Activated CD4-positive, alpha-beta memory T cell treated with anti-CD3 and anti-CD28 coated beads for 36 hours (primary cell): ENCODE data around the gene BTF3. TPM values are rescaled to one million over a fixed set of nuclear protein-coding genes. Genes with fewer than 3 reads are reported as not detected.
A peak's percentile ranks its signal among the peaks of the same experiment; 100 is the strongest.
"Not testable (repeated sequence)": the region's sequence is repeated elsewhere in the genome, so short reads cannot be mapped to it uniquely, and the experiment has no call there.

Source experiments
- CTCF ChIA-PET: fragments of 350-600 bp; sonication (Branson Sonifier 250); formaldehyde crosslinking; loops from one replicate; lab custom pipeline; 2021; ENCODE audit warnings: antibody characterized with exemption, inconsistent platforms; lab: Charles Lee
- POLR2A ChIA-PET: fragments of 350-600 bp; sonication (Branson Sonifier 250); formaldehyde crosslinking; loops from one replicate; lab custom pipeline; 2021; ENCODE audit warnings: antibody characterized with exemption; lab: Charles Lee
- DNase-seq: peaks from one replicate; pipeline ENCODE4 v3.0.0-alpha.2; 2020
- H3K27ac Mint-ChIP-seq: one replicate; pipeline ENCODE4 v1.8.0; 2021; ENCODE audit warnings: mixed read lengths
- H3K27me3 Mint-ChIP-seq: one replicate; pipeline ENCODE4 v1.8.0; 2021; ENCODE audit warnings: mixed read lengths
- H3K36me3 Mint-ChIP-seq: one replicate; pipeline ENCODE4 v1.8.0; 2021; ENCODE audit warnings: mixed read lengths
- H3K4me1 Mint-ChIP-seq: one replicate; pipeline ENCODE4 v1.8.0; 2021; ENCODE audit warnings: low read depth, mixed read lengths
- H3K4me3 Mint-ChIP-seq: one replicate; pipeline ENCODE4 v1.8.0; 2021; ENCODE audit warnings: mild to moderate bottlenecking, mixed read lengths
- H3K9me3 Mint-ChIP-seq: one replicate; pipeline ENCODE4 v1.8.0; 2021; ENCODE audit warnings: mixed read lengths
- intact Hi-C: fragments of 100-400 bp; cut with micrococcal nuclease; formaldehyde crosslinking; loops from one replicate; pipeline ENCODE4 v1.15.1; 2023
- total RNA-seq, 2 experiments: library from RNA; stranded (reverse); gene quantifications; one replicate each; pipeline ENCODE4 v1.2.3, GENCODE V29; 2021

BTF3 gene
- 100 to 1,000 TPM; 936 to 944 TPM for total RNA-seq

DNA sequence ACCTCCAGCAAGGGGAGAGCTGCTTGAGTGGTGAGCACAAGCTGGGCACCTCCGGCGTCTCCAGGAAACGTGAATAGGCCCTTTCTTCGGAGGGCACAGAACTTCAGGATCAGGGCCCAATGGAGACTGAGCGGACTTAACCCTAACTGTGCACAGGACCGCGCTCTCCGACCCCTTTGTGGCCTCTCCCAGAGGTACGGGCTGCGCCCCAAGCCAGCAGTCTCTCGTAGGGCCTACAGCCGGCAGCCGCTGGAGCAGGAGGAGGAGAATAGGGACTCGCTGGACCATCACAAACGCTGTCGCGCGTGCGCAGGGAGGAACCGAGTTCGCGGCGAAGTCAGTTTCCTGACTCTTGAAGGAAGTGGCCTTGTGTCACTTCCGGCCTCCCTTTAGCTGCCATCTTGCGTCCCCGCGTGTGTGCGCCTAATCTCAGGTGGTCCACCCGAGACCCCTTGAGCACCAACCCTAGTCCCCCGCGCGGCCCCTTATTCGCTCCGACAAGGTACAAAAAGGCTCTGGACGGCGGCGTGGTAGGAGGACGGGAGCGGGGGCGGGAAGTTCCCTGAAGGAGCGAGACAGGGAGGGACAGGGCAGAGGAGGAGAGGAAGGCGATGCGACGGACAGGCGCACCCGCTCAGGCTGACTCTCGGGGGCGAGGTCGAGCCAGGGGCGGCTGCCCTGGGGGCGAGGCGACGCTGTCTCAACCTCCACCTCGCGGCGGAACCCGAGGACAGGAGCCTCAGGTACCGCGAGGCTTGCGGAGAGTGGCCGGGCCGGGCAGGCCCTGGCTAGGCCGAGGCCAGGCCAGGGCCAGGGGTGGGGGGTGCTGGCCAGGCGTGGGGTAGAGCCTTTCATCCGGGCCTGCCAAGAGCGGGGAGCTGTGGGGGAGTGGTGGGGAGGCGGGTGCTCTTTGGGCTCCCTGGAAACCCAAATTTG is at the start of gene BTF3:
Gene BTF3 (plus strand): TSS at position 386 of the 936 bp plus-strand sequence. CDS start 226 bp downstream, at position 612.
- H3K27ac Mint-ChIP-seq, result peak within 1 kb of the TSS; percentile 97
- ChIA-PET CTCF (no interaction called here), POLR2A (interaction anchor here (0.6 to 3.4 kb wide), 6 partner anchors 8 to 316 kb away, joined by 3 to 14 read pairs (median 4); partner anchors contain the start of genes ANKRA2 and UTP15)
- intact Hi-C loops, result loop anchor here (1.0 to 5.0 kb wide), 5 partner anchors 38 to 1911 kb away; partner anchors contain the start of genes ANKRA2, MCCC2 and UTP15
- H3K27me3 Mint-ChIP-seq, result peaks cover 2% of the 10 kb centered on the region
- peaks cover 35% of the 10 kb centered on the region for H3K36me3 Mint-ChIP-seq
- DNase-seq, result peak; percentile 95
- no peaks in the 10 kb centered on the region for H3K9me3 Mint-ChIP-seq
- peaks cover 37% of the 10 kb centered on the region for H3K4me1 Mint-ChIP-seq
- peak within 1 kb of the TSS; percentile 98 for H3K4me3 Mint-ChIP-seq

DNA sequence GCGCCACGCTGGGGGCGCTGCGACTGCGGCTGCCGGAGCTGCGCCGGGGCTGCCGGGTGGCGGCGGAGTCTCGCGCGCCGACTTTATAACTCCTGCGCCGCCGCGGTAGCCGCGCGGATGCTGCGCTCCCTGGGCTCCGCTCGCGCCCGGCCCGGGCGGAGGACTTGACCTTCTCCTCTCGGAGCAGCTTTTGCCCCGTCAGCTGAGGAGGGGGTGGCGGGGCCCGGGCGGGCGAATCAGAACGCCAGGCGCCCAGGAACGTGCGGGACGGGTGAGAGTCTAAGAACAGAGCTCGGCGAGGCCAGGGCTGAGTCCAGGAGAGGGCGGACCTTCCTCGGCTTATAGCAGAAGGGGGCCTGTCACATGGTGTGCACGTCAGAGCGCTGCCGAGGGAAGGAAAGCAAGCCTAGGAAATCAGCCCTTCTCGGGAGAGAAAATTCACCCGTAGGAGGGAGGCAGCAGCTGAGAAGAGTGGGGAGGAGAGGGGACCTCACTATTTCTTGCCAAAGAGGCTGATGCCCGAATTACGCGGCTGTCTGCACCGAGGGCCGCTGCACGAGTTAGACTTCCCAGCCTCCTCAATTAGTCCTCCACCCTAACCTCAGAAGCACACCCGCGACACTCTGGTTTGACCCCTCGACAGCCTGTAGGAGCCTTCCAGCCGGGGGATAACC is 49.6 kb upstream of the BTF3 start, which contains the start of gene FOXD1:
Gene FOXD1 (minus strand): TSS at position 315 of the 674 bp plus-strand sequence. CDS start 415 bp downstream, outside the sequence.
- POLR2A ChIA-PET, result interaction anchor here (1.1 kb wide), 1 partner anchor 145 kb away, joined by 3 read pairs; no protein-coding TSS in a partner anchor
- H3K9me3 Mint-ChIP-seq, result no peaks in the 10 kb centered on the region
- H3K4me3 Mint-ChIP-seq, result peak within 1 kb of the TSS; percentile 75
- intact Hi-C loops, result loop anchor here (2.0 to 5.0 kb wide), 2 partner anchors 216 to 491 kb away; partner anchors contain the start of gene FCHO2
- peaks cover 18% of the 10 kb centered on the region for H3K36me3 Mint-ChIP-seq
- peaks cover 70% of the 10 kb centered on the region for H3K27me3 Mint-ChIP-seq
- peaks cover 22% of the 10 kb centered on the region for H3K4me1 Mint-ChIP-seq
- DNase-seq, result peak; percentile 69
- CTCF ChIA-PET, result interaction anchor here (1.1 to 2.6 kb wide), 5 partner anchors 27 to 233 kb away, joined by 3 to 11 read pairs (median 4); no protein-coding TSS in a partner anchor
- peak within 1 kb of the TSS; percentile 51 for H3K27ac Mint-ChIP-seq

DNA sequence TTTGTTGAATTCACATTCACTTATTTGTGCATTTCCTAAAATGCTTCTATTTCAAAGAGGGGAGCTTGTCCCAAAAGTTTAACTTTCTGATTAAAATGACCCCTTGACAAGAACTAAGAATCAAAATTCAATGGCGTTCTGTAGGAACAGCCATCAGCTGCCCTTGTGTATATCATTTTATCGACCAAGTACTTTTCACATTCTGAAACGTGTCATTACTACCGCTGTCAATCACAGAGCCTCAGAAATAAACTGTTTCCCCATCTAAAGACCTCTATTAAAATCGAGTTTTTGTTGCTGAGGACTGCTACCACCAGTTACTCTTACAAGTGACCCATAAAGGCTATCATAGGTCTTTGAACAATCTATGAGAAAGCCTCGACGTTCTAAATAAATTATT is 48.1 kb upstream of the BTF3 start:
- Mint-ChIP-seq H3K27ac (peak overlapping the region; percentile 51), H3K9me3 (no peaks in the 10 kb centered on the region), H3K4me3 (no peak overlapping the region), H3K36me3 (peaks cover 12% of the 10 kb centered on the region), H3K27me3 (peaks cover 62% of the 10 kb centered on the region), H3K4me1 (peaks cover 20% of the 10 kb centered on the region)
- DNase-seq, result no peak
- CTCF ChIA-PET, result interaction anchor here (0.7 to 2.5 kb wide), 6 partner anchors 11 to 235 kb away, joined by 3 to 22 read pairs (median 9); no protein-coding TSS in a partner anchor
- POLR2A ChIA-PET, result no interaction called here
- intact Hi-C loops, result loop anchor here (2.0 kb wide), 4 partner anchors 13 to 367 kb away; no protein-coding TSS in a partner anchor

DNA sequence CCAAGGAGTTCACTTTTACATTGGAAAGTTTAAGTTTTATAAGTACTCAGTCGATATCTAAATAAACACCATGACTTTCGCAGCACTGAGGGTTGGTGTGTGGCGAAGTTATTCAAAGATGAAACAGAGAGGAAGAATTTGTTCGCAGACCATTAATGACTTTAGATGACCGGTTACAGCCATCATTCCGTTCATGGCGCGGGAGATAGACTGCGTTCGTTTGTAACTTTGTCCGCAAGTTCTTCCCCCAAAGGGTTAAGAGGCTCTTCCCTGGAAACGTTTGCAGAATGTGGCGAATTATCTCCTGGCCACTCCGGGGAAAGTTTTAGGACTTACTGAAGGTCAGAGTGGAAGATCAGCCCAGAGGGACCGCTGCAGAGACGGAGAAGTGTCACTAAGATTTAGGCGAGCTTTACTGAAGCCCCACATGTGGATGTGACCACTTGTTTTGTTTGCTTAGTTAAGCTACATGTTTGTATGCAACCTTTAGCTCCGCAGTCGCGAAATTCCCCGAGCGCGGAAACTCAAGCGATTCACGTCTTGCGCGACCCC is 47.5 kb upstream of the BTF3 start:
- peaks cover 62% of the 10 kb centered on the region for H3K27me3 Mint-ChIP-seq
- H3K4me1 Mint-ChIP-seq, result peaks cover 20% of the 10 kb centered on the region
- H3K4me3 Mint-ChIP-seq, result peak overlapping the region; percentile 12
- POLR2A ChIA-PET, result interaction anchor here (0.6 kb wide), 1 partner anchor 660 kb away, joined by 3 read pairs; no protein-coding TSS in a partner anchor
- H3K9me3 Mint-ChIP-seq, result no peaks in the 10 kb centered on the region
- peaks cover 11% of the 10 kb centered on the region for H3K36me3 Mint-ChIP-seq
- CTCF ChIA-PET, result interaction anchor here (0.7 to 2.5 kb wide), 30 partner anchors 9 to 840 kb away, joined by 3 to 22 read pairs (median 4); partner anchors contain the start of gene FCHO2
- DNase-seq, result peak; percentile 10
- intact Hi-C loops, result loop anchor here (2.0 kb wide), 4 partner anchors 14 to 368 kb away; no protein-coding TSS in a partner anchor
- peak overlapping the region; percentile 51 for H3K27ac Mint-ChIP-seq

DNA sequence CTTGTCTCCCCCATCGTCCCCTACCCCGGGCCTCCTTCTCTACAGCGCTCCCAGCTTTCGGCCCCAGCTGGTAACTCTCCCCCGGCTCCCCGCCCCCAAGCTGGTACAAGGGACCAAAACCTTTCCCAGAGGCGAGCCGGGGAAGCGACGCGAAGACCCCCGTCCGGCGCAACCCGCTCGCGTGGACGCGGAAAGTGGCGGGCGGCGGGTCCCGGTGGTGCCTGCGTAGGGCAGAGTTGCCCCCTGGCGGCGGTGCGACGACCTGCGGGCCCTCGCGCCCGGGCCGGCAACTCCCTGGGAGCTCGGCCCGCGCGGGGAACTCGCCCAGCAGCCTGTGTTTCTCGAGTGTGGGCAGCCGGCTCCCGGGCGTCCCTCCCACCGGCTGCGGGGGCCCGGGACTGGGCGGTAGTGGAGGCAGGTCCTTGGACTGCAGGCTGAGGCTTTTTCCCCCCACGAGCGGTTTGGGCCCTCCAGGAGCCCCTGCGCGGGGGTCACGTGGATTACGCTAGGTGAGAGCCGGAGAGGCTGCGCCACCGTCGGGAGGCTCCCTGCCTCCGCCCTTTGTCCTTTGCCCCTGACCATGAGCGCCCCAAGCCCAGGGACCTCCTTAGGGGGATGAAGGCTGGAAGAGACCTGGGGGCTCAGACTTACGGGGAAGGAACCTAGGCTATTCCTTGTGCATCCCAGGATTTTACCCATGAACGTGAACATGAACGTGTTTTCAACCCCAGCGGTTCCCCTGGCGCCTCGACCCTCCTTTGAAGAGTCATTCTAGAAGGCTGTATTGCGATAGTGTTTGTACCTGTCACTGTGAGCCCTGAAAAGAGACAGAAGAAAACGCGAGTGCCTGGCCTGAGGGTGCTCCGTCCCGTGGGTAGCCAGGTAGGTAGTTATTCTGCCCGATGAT is 46.8 kb upstream of the BTF3 start:
- Mint-ChIP-seq H3K9me3 (peaks cover 2% of the 10 kb centered on the region), H3K27ac (no peak overlapping the region), H3K4me3 (no peak overlapping the region), H3K4me1 (peaks cover 20% of the 10 kb centered on the region), H3K36me3 (peaks cover 11% of the 10 kb centered on the region), H3K27me3 (peaks cover 62% of the 10 kb centered on the region)
- CTCF ChIA-PET, result interaction anchor here (0.6 to 2.5 kb wide), 36 partner anchors 10 to 841 kb away, joined by 3 to 22 read pairs (median 4); partner anchors contain the start of gene FCHO2
- peak; percentile 71 for DNase-seq
- intact Hi-C loops, result loop anchor here (2.0 kb wide), 4 partner anchors 15 to 369 kb away; no protein-coding TSS in a partner anchor
- POLR2A ChIA-PET, result interaction anchor here (0.6 kb wide), 1 partner anchor 659 kb away, joined by 3 read pairs; no protein-coding TSS in a partner anchor

DNA sequence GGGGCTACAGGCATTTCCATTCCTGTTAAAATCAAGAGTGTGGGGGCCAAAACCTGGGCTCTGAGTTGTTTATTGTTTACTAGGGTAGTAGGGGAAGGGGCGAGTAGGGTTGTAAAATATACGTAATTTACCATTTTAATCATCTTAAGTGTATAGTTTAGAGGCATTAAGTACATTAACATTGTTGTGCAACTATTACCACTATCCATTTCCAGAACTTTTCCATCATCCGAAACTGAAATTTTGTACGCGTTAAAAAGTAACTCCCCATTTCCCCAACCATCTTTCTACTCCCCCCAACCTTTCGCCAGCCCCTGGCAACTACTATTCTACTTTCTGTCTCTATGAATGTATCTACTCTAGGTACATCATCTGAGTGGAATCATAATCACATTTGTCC is 46.0 kb upstream of the BTF3 start:
- Mint-ChIP-seq H3K36me3 (peaks cover 11% of the 10 kb centered on the region), H3K4me1 (peaks cover 17% of the 10 kb centered on the region), H3K4me3 (no peak overlapping the region), H3K27me3 (peaks cover 64% of the 10 kb centered on the region), H3K27ac (no peak overlapping the region), H3K9me3 (peaks cover 3% of the 10 kb centered on the region)
- ChIA-PET CTCF (no interaction called here), POLR2A (no interaction called here)
- no peak for DNase-seq
- intact Hi-C loops, result no loop called here

DNA sequence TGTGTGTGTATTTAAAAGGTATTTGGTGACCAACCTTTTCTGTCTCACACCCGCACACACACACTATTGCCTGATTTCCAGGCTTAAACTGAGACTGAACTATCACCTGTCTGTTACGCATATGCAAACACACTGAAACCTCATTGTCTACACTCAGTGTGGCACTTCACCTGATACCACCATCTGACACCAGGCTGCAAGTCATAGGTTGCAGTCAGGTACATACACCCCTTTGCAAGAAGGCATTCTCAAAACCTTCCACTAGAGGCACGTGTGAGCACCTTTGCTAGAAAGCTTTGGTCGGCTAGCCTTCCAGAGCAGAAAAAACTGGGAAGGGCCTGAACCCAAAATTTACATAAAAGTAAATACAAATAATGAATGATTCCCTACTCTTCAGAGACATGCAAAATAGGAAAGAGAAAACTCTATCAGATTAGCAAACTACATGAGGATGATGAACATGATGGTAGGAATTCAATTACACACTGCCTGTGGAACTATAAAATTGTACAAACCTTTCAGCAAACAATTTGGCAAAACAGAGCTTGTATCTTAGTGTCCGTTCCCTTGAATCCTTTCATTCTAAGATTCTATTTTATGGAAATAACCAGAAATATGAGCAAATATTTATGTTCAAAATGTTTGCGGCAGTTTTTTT is 43.7 kb upstream of the BTF3 start:
- CTCF ChIA-PET, result interaction anchor here (0.6 to 2.4 kb wide), 16 partner anchors 9 to 1036 kb away, joined by 3 to 11 read pairs (median 3); no protein-coding TSS in a partner anchor
- POLR2A ChIA-PET, result no interaction called here
- peaks cover 7% of the 10 kb centered on the region for H3K4me1 Mint-ChIP-seq
- no peak overlapping the region for H3K4me3 Mint-ChIP-seq
- H3K36me3 Mint-ChIP-seq, result peaks cover 4% of the 10 kb centered on the region
- intact Hi-C loops, result no loop called here
- no peak overlapping the region for H3K27ac Mint-ChIP-seq
- H3K9me3 Mint-ChIP-seq, result peaks cover 3% of the 10 kb centered on the region
- peak; percentile 43 for DNase-seq
- H3K27me3 Mint-ChIP-seq, result peaks cover 63% of the 10 kb centered on the region

DNA sequence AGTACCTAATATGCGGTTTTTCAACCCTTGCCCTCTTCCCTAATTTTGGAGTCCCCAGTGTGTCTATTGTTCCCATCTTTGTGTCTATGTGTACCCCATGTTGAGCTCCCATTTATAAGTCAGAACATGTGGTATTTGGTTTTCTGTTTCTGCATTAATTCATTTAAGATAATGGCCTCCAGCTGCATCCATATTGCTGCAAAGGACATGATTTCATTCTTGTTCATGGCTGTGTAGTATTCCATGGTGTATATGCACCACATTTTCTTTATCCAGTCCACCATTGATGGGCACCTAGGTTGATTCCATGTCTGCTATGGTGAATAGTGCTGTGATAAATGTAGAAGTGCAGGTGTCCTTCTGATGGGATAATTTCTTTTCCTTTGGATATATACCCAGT is 41.8 kb upstream of the BTF3 start:
- POLR2A ChIA-PET, DNase-seq, CTCF ChIA-PET, H3K4me1 Mint-ChIP-seq, intact Hi-C loops, H3K27ac Mint-ChIP-seq, H3K4me3 Mint-ChIP-seq, H3K36me3 Mint-ChIP-seq, H3K9me3 Mint-ChIP-seq: not testable (repeated sequence)
- H3K27me3 Mint-ChIP-seq, result peaks cover 60% of the 10 kb centered on the region

DNA sequence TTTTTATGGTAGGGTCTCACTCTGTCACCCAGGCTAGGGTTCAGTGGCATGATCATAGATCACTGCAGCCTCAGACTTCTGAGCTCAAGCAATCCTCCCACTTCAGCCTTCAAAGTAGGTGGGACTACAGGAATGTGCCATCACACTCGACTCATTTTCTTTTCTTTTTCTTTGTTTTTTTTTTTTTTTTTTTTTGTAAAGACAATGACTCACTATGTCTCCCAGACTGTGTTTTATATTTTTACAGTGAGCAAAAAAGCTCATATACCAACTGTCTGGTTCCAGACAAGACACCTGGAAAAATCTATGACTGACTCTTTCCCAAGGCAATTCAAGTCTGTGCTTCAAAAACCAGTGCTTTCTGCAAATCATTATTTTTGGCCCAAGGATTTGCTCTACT is 38.9 kb upstream of the BTF3 start:
- ChIA-PET POLR2A (no interaction called here), CTCF (interaction anchor here (0.6 kb wide), 1 partner anchor 243 kb away, joined by 3 read pairs; no protein-coding TSS in a partner anchor)
- Mint-ChIP-seq H3K9me3 (peaks cover 3% of the 10 kb centered on the region), H3K4me3 (no peak overlapping the region), H3K27me3 (peaks cover 42% of the 10 kb centered on the region), H3K4me1 (no peaks in the 10 kb centered on the region), H3K36me3 (no peaks in the 10 kb centered on the region), H3K27ac (no peak overlapping the region)
- no peak for DNase-seq
- intact Hi-C loops, result no loop called here

DNA sequence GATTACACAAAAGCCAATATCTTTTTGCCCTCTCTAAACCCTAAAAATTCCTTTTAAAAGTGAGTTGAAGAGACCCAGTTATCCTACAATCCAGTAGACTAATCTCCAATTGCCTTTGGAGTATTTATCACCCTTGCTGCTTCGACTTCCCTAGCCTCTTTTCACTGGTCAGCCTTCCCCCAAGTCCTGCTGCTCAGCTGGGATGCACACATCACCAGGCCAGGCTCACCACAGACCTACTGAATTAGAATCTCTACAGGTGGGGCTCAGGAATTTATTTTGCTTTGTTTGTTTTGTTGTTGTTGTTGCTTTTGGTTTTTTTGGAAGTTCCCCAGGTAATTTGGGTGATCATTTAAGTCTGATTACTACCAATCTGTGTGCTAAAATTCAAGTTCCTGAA is 38.1 kb upstream of the BTF3 start:
- ChIA-PET POLR2A (no interaction called here), CTCF (interaction anchor here (0.9 kb wide), 1 partner anchor 10 kb away, joined by 3 read pairs; no protein-coding TSS in a partner anchor)
- H3K27me3 Mint-ChIP-seq, result peaks cover 43% of the 10 kb centered on the region
- H3K9me3 Mint-ChIP-seq, result peaks cover 3% of the 10 kb centered on the region
- no peak overlapping the region for H3K27ac Mint-ChIP-seq
- H3K4me3 Mint-ChIP-seq, result no peak overlapping the region
- H3K36me3 Mint-ChIP-seq, result no peaks in the 10 kb centered on the region
- DNase-seq, result no peak
- intact Hi-C loops, result no loop called here
- no peaks in the 10 kb centered on the region for H3K4me1 Mint-ChIP-seq
